GM18907 (cell line): Measurements from ENCODE around the gene HOXA9.

Source experiments
- ATAC-seq: cut with Tn5 transposase; IDR thresholded peaks from one replicate; pipeline ENCODE4 v1.9.1; 2021; ENCODE audit warnings: mild to moderate bottlenecking, moderate library complexity; ENCODE audit not compliant: unreplicated experiment

The HOXA9 gene

GRCh38 chr7:27165089-27165995, at the start of gene HOXA9:
Gene HOXA9 (minus strand): TSS chr7:27165537. CDS start chr7:27165457, 80 bp downstream.
- ATAC-seq: no peak

- no peak for ATAC-seq
These were observed 49.1 kb upstream of the HOXA9 start for GRCh38 chr7:27214239-27214950.

GRCh38 chr7:27213433-27214238, 48.3 kb upstream of the HOXA9 start:
- no peak for ATAC-seq

- ATAC-seq: no peak
These were observed 47.4 kb upstream of the HOXA9 start for GRCh38 chr7:27212497-27213432.

- no peak for ATAC-seq
These were observed 46.4 kb upstream of the HOXA9 start for GRCh38 chr7:27211764-27212204.

GRCh38 chr7:27211084-27211446, 45.7 kb upstream of the HOXA9 start:
- ATAC-seq: no peak

- ATAC-seq: no peak
These were observed 45.2 kb upstream of the HOXA9 start for GRCh38 chr7:27210441-27211083.

- no peak for ATAC-seq
These were observed 44.6 kb upstream of the HOXA9 start for GRCh38 chr7:27209933-27210440.

GRCh38 chr7:27208998-27209397, 43.7 kb upstream of the HOXA9 start:
- ATAC-seq: no peak

- no peak for ATAC-seq
These were observed 42.1 kb upstream of the HOXA9 start for GRCh38 chr7:27207348-27207985.

- ATAC-seq: no peak
These were observed 40.3 kb upstream of the HOXA9 start for GRCh38 chr7:27205325-27206280.

- no peak for ATAC-seq
These were observed 39.5 kb upstream of the HOXA9 start for GRCh38 chr7:27204851-27205322.

- no peak for ATAC-seq
These were observed 38.7 kb upstream of the HOXA9 start for GRCh38 chr7:27203964-27204594.

GRCh38 chr7:27203365-27203953, 38.1 kb upstream of the HOXA9 start:
- no peak for ATAC-seq

- ATAC-seq: no peak
These were observed 37.5 kb upstream of the HOXA9 start for GRCh38 chr7:27202862-27203134.

- no peak for ATAC-seq
These were observed 36.9 kb upstream of the HOXA9 start for GRCh38 chr7:27202018-27202861.
